Measurements from ENCODE around the gene HIPK1.

HIPK1 gene

GRCh38 chr1:113982949-113983348, 53.8 kb downstream of the HIPK1 start:
- TF ChIP-seq CTCF (IDR thresholded peaks at IDR 0.05; ENCODE audit: low read depth, low read length), result no peak

GRCh38 chr1:113983391-113983790, 54.3 kb downstream of the HIPK1 start:
- TF ChIP-seq CTCF (IDR thresholded peaks at IDR 0.05; ENCODE audit: low read depth, low read length), result no peak
- DNase-seq (ENCODE audit: extremely low read depth, low read depth), result no peak

More at GRCh38 chr1:113982949-113983348, 53.8 kb downstream of the HIPK1 start:
- DNase-seq (ENCODE audit: extremely low read depth, low read depth), result no peak

GRCh38 chr1:113983826-113984225, 54.7 kb downstream of the HIPK1 start:
- DNase-seq (ENCODE audit: extremely low read depth, low read depth), result no peak
- no peak for TF ChIP-seq CTCF (IDR thresholded peaks at IDR 0.05; ENCODE audit: low read depth, low read length)

- DNase-seq (ENCODE audit: extremely low read depth, low read depth), result no peak
- TF ChIP-seq CTCF (IDR thresholded peaks at IDR 0.05; ENCODE audit: low read depth, low read length), result no peak
Observed at GRCh38 chr1:113984710-113985109, 55.6 kb downstream of the HIPK1 start.

GRCh38 chr1:113986802-113987201, 57.7 kb downstream of the HIPK1 start:
- no peak for TF ChIP-seq CTCF (IDR thresholded peaks at IDR 0.05; ENCODE audit: low read depth, low read length)
- DNase-seq (ENCODE audit: extremely low read depth, low read depth), result no peak

- no peak for DNase-seq (ENCODE audit: extremely low read depth, low read depth)
Observed at GRCh38 chr1:113987259-113987658, 58.1 kb downstream of the HIPK1 start.

GRCh38 chr1:113990530-113990929, 61.4 kb downstream of the HIPK1 start:
- DNase-seq (ENCODE audit: extremely low read depth, low read depth), result no peak
- no peak for TF ChIP-seq CTCF (IDR thresholded peaks at IDR 0.05; ENCODE audit: low read depth, low read length)

More at GRCh38 chr1:113987259-113987658, 58.1 kb downstream of the HIPK1 start:
- no peak for TF ChIP-seq CTCF (IDR thresholded peaks at IDR 0.05; ENCODE audit: low read depth, low read length)

Measured in AG09319 (cell line).